ENCODE measurements around the gene RPS19.

Gene RPS19

DNA sequence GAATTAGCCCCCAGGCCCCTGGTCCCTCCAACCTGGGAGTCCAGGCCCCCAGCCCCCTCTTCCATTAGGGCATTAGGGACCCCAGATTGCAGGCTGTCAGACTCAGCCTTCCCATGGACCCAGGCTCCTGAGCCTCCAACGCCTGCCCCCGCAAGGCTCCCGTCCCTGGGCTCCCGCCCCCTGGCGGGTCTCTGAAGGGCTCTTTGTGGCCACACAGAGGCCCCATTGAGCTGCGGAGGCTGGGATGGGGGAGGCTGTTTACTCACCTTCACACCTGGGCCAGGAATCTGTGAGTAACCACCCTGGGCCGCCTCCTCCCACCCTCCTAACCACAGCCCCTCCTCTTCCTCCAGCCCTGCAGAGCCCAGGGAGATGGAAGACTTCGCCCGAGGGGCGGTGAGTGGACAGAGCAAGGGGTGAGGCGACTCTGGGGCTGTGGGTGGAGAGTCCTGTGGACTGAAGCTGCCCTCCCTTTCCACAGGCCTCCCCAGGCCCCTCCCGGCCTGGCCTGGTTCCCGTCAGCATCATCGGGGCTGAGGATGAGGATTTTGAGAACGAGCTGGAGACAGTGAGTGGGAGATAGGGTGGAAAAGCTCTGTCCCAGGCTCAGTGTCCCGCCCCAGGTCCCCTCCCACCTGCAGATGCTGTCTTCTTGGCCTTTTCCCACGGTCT, 27.8 kb downstream of the RPS19 start:
- peak; percentile 20 for DNase-seq
- Histone ChIP-seq H3K4me1 (ENCODE audit: control insufficient read depth, insufficient read depth, low read depth, low read length) (peaks cover 25% of the 10 kb centered on the region), H2BK12ac (ENCODE audit: low read length in 2 of 2) (no peak overlapping the region), H3K14ac (ENCODE audit: low read length in 2 of 2) (no peak overlapping the region), H3K9me3 (ENCODE audit: control insufficient read depth, low read length) (no peaks in the 10 kb centered on the region), H3K18ac (ENCODE audit: low read depth in 1 of 2, low read length in 2 of 2) (no peak overlapping the region), H2AK5ac (ENCODE audit: low read length, severe bottlenecking) (peak overlapping the region; percentile 59), H3K27me3 (ENCODE audit: control insufficient read depth in 1 of 2, insufficient read depth in 1 of 2, low read length in 2 of 2) (no peaks in the 10 kb centered on the region), H2BK5ac (ENCODE audit: low read depth, low read length, poor library complexity, severe bottlenecking) (no peak overlapping the region), H2BK120ac (ENCODE audit: low read depth, low read length) (no peak overlapping the region), H2AFZ (ENCODE audit: low read depth, low read length) (no peak overlapping the region), H3K36me3 (ENCODE audit: control insufficient read depth in 1 of 2, insufficient read depth in 2 of 2, low read depth in 1 of 2, low read length in 2 of 2) (peaks cover 34 to 38% of the 10 kb centered on the region in 2 experiments), H2BK15ac (ENCODE audit: low read depth, poor library complexity, severe bottlenecking) (no peak overlapping the region), H3K4ac (ENCODE audit: low read depth in 1 of 2, low read length in 2 of 2) (no peak overlapping the region), H4K91ac (ENCODE audit: low read length) (no peak overlapping the region), H3K4me2 (ENCODE audit: low read length, poor library complexity, severe bottlenecking) (peak overlapping the region; percentile 34), H3K79me1 (replicated peaks; ENCODE audit: low read length, poor library complexity, severe bottlenecking) (peaks cover 48% of the 10 kb centered on the region), H3K27ac (ENCODE audit: low read length, poor library complexity, severe bottlenecking) (peak overlapping the region; percentile 52), H3K23ac (ENCODE audit: low read length in 2 of 2) (no peak overlapping the region), H3K4me3 (ENCODE audit: insufficient read depth in 1 of 2, low read depth in 1 of 2, low read length in 2 of 2) (no peak overlapping the region), H3K9ac (ENCODE audit: low read length) (no peak overlapping the region), H4K8ac (ENCODE audit: low read length) (peak overlapping the region; percentile 4)
- WGBS, result 72% methylated on average over 8 of the region's 17 CpGs

DNA sequence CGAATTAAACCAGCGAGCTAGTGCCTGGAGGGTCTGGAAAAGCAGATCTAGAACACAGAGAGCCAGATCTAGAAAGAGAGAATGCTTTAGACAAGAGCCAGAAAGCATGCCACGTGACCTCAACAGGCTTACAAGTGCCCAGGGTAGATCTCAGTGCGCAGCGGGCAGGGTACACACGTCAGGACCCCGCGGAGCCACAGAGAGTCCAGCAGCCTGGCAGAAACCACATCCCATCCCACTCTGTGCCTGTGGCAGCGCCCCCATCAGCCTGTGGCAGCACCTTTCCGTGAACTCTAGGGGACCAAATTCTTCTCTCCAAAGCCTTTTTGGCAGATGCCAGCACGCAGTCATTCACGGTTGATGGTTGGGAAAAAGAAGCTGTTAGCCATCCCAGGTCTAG, 28.9 kb downstream of the RPS19 start:
- H3K4me1 ChIP-seq (ENCODE audit: control insufficient read depth, insufficient read depth, low read depth, low read length), result peaks cover 26% of the 10 kb centered on the region
- H3K23ac ChIP-seq (ENCODE audit: low read length in 2 of 2), result no peak overlapping the region
- no peak overlapping the region for H3K9ac ChIP-seq (ENCODE audit: low read length)
- no peak overlapping the region for H3K4me2 ChIP-seq (ENCODE audit: low read length, poor library complexity, severe bottlenecking)
- peaks cover 37 to 44% of the 10 kb centered on the region in 2 experiments for H3K36me3 ChIP-seq (ENCODE audit: control insufficient read depth in 1 of 2, insufficient read depth in 2 of 2, low read depth in 1 of 2, low read length in 2 of 2)
- H2AK5ac ChIP-seq (ENCODE audit: low read length, severe bottlenecking), result no peak overlapping the region
- H3K27ac ChIP-seq (ENCODE audit: low read length, poor library complexity, severe bottlenecking), result no peak overlapping the region
- no peak overlapping the region for H3K4ac ChIP-seq (ENCODE audit: low read depth in 1 of 2, low read length in 2 of 2)
- H2BK15ac ChIP-seq (ENCODE audit: low read depth, poor library complexity, severe bottlenecking), result no peak overlapping the region
- no peak overlapping the region for H3K18ac ChIP-seq (ENCODE audit: low read depth in 1 of 2, low read length in 2 of 2)
- no peak overlapping the region for H2BK120ac ChIP-seq (ENCODE audit: low read depth, low read length)
- peaks cover 51% of the 10 kb centered on the region for H3K79me1 ChIP-seq (replicated peaks; ENCODE audit: low read length, poor library complexity, severe bottlenecking)
- H2BK5ac ChIP-seq (ENCODE audit: low read depth, low read length, poor library complexity, severe bottlenecking), result no peak overlapping the region
- no peak overlapping the region for H3K4me3 ChIP-seq (ENCODE audit: insufficient read depth in 1 of 2, low read depth in 1 of 2, low read length in 2 of 2)
- H2AFZ ChIP-seq (ENCODE audit: low read depth, low read length), result no peak overlapping the region
- 94% methylated on average over 12 of the region's 12 CpGs for whole genome bisulfite sequencing
- H3K14ac ChIP-seq (ENCODE audit: low read length in 2 of 2), result no peak overlapping the region
- H3K9me3 ChIP-seq (ENCODE audit: control insufficient read depth, low read length), result no peaks in the 10 kb centered on the region
- no peak for DNase-seq
- no peak overlapping the region for H4K91ac ChIP-seq (ENCODE audit: low read length)
- no peak overlapping the region for H4K8ac ChIP-seq (ENCODE audit: low read length)
- no peak overlapping the region for H2BK12ac ChIP-seq (ENCODE audit: low read length in 2 of 2)
- H3K27me3 ChIP-seq (ENCODE audit: control insufficient read depth in 1 of 2, insufficient read depth in 1 of 2, low read length in 2 of 2), result no peaks in the 10 kb centered on the region

DNA sequence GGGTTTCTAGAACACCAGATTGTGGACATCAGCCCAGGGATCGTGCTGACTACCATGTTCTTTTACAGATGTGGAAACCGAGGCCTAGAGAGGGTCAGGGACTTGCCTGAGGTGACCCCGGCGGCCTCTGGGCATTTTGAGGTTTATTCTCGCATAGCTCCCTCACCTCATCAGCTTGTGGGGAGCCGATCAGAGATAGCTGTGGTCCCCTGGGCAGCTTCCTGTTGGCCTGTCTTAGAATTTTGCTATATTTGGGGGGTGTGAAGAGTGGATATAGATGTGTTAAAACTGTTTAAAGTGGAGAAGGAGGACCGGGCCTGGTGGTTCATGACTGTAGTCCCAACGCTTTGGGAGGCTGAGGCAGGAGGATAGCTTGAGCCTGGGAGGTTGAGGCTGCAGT, 29.8 kb downstream of the RPS19 start:
- H3K27me3 ChIP-seq (ENCODE audit: control insufficient read depth in 1 of 2, insufficient read depth in 1 of 2, low read length in 2 of 2), result no peaks in the 10 kb centered on the region
- H3K4ac ChIP-seq (ENCODE audit: low read depth in 1 of 2, low read length in 2 of 2), result no peak overlapping the region
- H2AK5ac ChIP-seq (ENCODE audit: low read length, severe bottlenecking), result no peak overlapping the region
- no peak overlapping the region for H2BK12ac ChIP-seq (ENCODE audit: low read length in 2 of 2)
- no peak overlapping the region for H3K4me3 ChIP-seq (ENCODE audit: insufficient read depth in 1 of 2, low read depth in 1 of 2, low read length in 2 of 2)
- H3K18ac ChIP-seq (ENCODE audit: low read depth in 1 of 2, low read length in 2 of 2), result no peak overlapping the region
- no peak overlapping the region for H3K4me2 ChIP-seq (ENCODE audit: low read length, poor library complexity, severe bottlenecking)
- H3K36me3 ChIP-seq (ENCODE audit: control insufficient read depth in 1 of 2, insufficient read depth in 2 of 2, low read depth in 1 of 2, low read length in 2 of 2), result peaks cover 44 to 54% of the 10 kb centered on the region in 2 experiments
- peaks cover 47% of the 10 kb centered on the region for H3K79me1 ChIP-seq (replicated peaks; ENCODE audit: low read length, poor library complexity, severe bottlenecking)
- no peak overlapping the region for H3K14ac ChIP-seq (ENCODE audit: low read length in 2 of 2)
- H3K23ac ChIP-seq (ENCODE audit: low read length in 2 of 2), result no peak overlapping the region
- no peak for DNase-seq
- H3K4me1 ChIP-seq (ENCODE audit: control insufficient read depth, insufficient read depth, low read depth, low read length), result peaks cover 26% of the 10 kb centered on the region
- no peak overlapping the region for H4K91ac ChIP-seq (ENCODE audit: low read length)
- no peaks in the 10 kb centered on the region for H3K9me3 ChIP-seq (ENCODE audit: control insufficient read depth, low read length)
- no peak overlapping the region for H2AFZ ChIP-seq (ENCODE audit: low read depth, low read length)
- H4K8ac ChIP-seq (ENCODE audit: low read length), result peak overlapping the region; percentile 9
- no peak overlapping the region for H3K9ac ChIP-seq (ENCODE audit: low read length)
- H2BK15ac ChIP-seq (ENCODE audit: low read depth, poor library complexity, severe bottlenecking), result no peak overlapping the region
- H2BK120ac ChIP-seq (ENCODE audit: low read depth, low read length), result no peak overlapping the region
- 97% methylated on average over 8 of the region's 8 CpGs for WGBS
- no peak overlapping the region for H3K27ac ChIP-seq (ENCODE audit: low read length, poor library complexity, severe bottlenecking)
- H2BK5ac ChIP-seq (ENCODE audit: low read depth, low read length, poor library complexity, severe bottlenecking), result no peak overlapping the region

DNA sequence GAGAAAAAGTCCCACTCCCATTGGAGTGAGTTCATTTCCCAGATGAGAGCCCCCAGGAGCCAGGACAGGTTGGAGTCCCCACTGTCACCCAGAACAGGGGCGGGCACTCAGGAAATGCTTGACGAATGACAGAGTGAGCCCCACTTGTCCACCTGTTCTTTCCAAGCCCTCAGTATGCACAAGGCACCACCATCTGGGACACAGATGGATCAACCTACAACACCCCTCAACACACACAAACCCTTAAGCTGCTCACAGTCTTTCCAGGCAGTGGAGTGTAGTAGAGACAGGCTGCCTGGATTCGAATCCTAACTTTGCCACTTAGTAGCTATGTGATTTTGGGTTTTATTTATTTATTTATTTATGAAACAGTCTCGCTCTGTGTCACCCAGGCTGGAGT, 30.9 kb downstream of the RPS19 start:
- Histone ChIP-seq H3K79me1 (replicated peaks; ENCODE audit: low read length, poor library complexity, severe bottlenecking) (peaks cover 51% of the 10 kb centered on the region), H3K4ac (ENCODE audit: low read depth in 1 of 2, low read length in 2 of 2) (no peak overlapping the region), H3K36me3 (ENCODE audit: control insufficient read depth in 1 of 2, insufficient read depth in 2 of 2, low read depth in 1 of 2, low read length in 2 of 2) (peaks cover 51 to 64% of the 10 kb centered on the region in 2 experiments), H2BK120ac (ENCODE audit: low read depth, low read length) (no peak overlapping the region), H2BK15ac (ENCODE audit: low read depth, poor library complexity, severe bottlenecking) (no peak overlapping the region), H2AK5ac (ENCODE audit: low read length, severe bottlenecking) (no peak overlapping the region), H2BK5ac (ENCODE audit: low read depth, low read length, poor library complexity, severe bottlenecking) (no peak overlapping the region), H4K91ac (ENCODE audit: low read length) (no peak overlapping the region), H3K23ac (ENCODE audit: low read length in 2 of 2) (no peak overlapping the region), H3K9me3 (ENCODE audit: control insufficient read depth, low read length) (no peaks in the 10 kb centered on the region), H2AFZ (ENCODE audit: low read depth, low read length) (no peak overlapping the region), H3K4me1 (ENCODE audit: control insufficient read depth, insufficient read depth, low read depth, low read length) (peaks cover 23% of the 10 kb centered on the region), H3K4me3 (ENCODE audit: insufficient read depth in 1 of 2, low read depth in 1 of 2, low read length in 2 of 2) (no peak overlapping the region), H3K27me3 (ENCODE audit: control insufficient read depth in 1 of 2, insufficient read depth in 1 of 2, low read length in 2 of 2) (no peaks in the 10 kb centered on the region), H3K27ac (ENCODE audit: low read length, poor library complexity, severe bottlenecking) (no peak overlapping the region), H3K9ac (ENCODE audit: low read length) (no peak overlapping the region), H4K8ac (ENCODE audit: low read length) (no peak overlapping the region), H3K14ac (ENCODE audit: low read length in 2 of 2) (no peak overlapping the region), H3K18ac (ENCODE audit: low read depth in 1 of 2, low read length in 2 of 2) (no peak overlapping the region), H3K4me2 (ENCODE audit: low read length, poor library complexity, severe bottlenecking) (no peak overlapping the region), H2BK12ac (ENCODE audit: low read length in 2 of 2) (no peak overlapping the region)
- DNase-seq, result no peak
- 93% methylated on average over 3 of the region's 4 CpGs for WGBS

Data from mesenchymal stem cell (in vitro differentiated cells and primary cell).